CD8-positive, alpha-beta memory T cell (primary cell): ENCODE measurements around the gene XG. TPM values are rescaled to one million over a fixed set of nuclear protein-coding genes. Genes with fewer than 3 reads are reported as not detected.
"Not testable (repeated sequence)": the region's sequence is repeated elsewhere in the genome, so short reads cannot be mapped to it uniquely, and the experiment has no call there.

ENCODE experiments used
- CTCF ChIA-PET: fragments of 350-600 bp; sonication (Branson Sonifier 250); formaldehyde crosslinking; loops from one replicate; lab custom pipeline; 2021; ENCODE audit warnings: antibody characterized with exemption; lab: Charles Lee
- POLR2A ChIA-PET: fragments of 350-600 bp; sonication (Branson Sonifier 250); formaldehyde crosslinking; loops from one replicate; lab custom pipeline; 2021; ENCODE audit warnings: antibody characterized with exemption; lab: Charles Lee
- DNase-seq, 5 donors: peaks; one replicate each; pipeline versions ENCODE4 v3.0.0 to v3.0.0-alpha.2; 2020 to 2022; ENCODE audit warnings: mixed read lengths in 1 of 5
- H3K27ac ChIP-seq: one replicate; pipeline ENCODE4 v1.7.0; 2013; ENCODE audit warnings: low read depth, mild to moderate bottlenecking, low read length, moderate library complexity
- H3K27me3 ChIP-seq: 2 replicates; pipeline ENCODE4 v1.7.0; 2013; ENCODE audit warnings: low read length, mild to moderate bottlenecking; ENCODE audit not compliant: insufficient read depth, poor library complexity, severe bottlenecking
- H3K36me3 ChIP-seq: 2 replicates; pipeline ENCODE4 v1.7.0; 2013; ENCODE audit warnings: mild to moderate bottlenecking, low read length, moderate library complexity; ENCODE audit not compliant: insufficient read depth
- H3K4me1 ChIP-seq: 2 replicates; pipeline ENCODE4 v1.7.0; 2013; ENCODE audit warnings: mild to moderate bottlenecking, low read length, moderate library complexity; ENCODE audit not compliant: insufficient read depth
- H3K4me3 ChIP-seq: 2 replicates; pipeline ENCODE4 v1.7.0; 2013; ENCODE audit warnings: mild to moderate bottlenecking, low read length
- H3K9me3 ChIP-seq: 2 replicates; pipeline ENCODE4 v1.7.0; 2013; ENCODE audit warnings: mild to moderate bottlenecking, low read length
- H3K27ac Mint-ChIP-seq, 8 donors: one replicate each; pipeline ENCODE4 v1.8.0; 2020 to 2021; ENCODE audit warnings: mixed read lengths in 8 of 8, mild to moderate bottlenecking in 6 of 8, inconsistent platforms in 3 of 8, moderate library complexity in 3 of 8
- H3K27me3 Mint-ChIP-seq, 2 donors: one replicate each; pipeline ENCODE4 v1.8.0; 2020 to 2021; ENCODE audit warnings: mixed read lengths in 2 of 2, mild to moderate bottlenecking in 1 of 2, moderate library complexity in 1 of 2
- H3K36me3 Mint-ChIP-seq, 3 donors: one replicate each; pipeline ENCODE4 v1.8.0; 2020 to 2021; ENCODE audit warnings: mixed read lengths in 3 of 3, inconsistent platforms in 1 of 3, mild to moderate bottlenecking in 1 of 3
- H3K4me1 Mint-ChIP-seq, 3 donors: one replicate each; pipeline ENCODE4 v1.8.0; 2020 to 2021; ENCODE audit warnings: mixed read lengths in 3 of 3, inconsistent platforms in 1 of 3, mild to moderate bottlenecking in 1 of 3
- H3K4me3 Mint-ChIP-seq, 7 donors: one replicate each; pipeline ENCODE4 v1.8.0; 2020 to 2021; ENCODE audit warnings: mixed read lengths in 7 of 7, mild to moderate bottlenecking in 6 of 7, moderate library complexity in 4 of 7, inconsistent platforms in 2 of 7
- H3K9me3 Mint-ChIP-seq, 5 donors: one replicate each; pipeline ENCODE4 v1.8.0; 2020 to 2022; ENCODE audit warnings: mixed read lengths in 5 of 5, mild to moderate bottlenecking in 3 of 5, moderate library complexity in 2 of 5, inconsistent platforms in 1 of 5
- polyA plus RNA-seq: library from polyadenylated mRNA; unstranded; fragments of 300-500 nt; fragmentation: Illumina TruSeq; gene quantifications from one replicate; pipeline ENCODE4 v1.2.3, GENCODE V29; 2021
- total RNA-seq, 2 experiments: library from RNA; stranded (reverse); gene quantifications; one replicate each; pipeline ENCODE4 v1.2.3, GENCODE V29; 2021

XG gene
- total and polyA plus RNA-seq, 3 experiments from 2014 or later = not detected

DNA sequence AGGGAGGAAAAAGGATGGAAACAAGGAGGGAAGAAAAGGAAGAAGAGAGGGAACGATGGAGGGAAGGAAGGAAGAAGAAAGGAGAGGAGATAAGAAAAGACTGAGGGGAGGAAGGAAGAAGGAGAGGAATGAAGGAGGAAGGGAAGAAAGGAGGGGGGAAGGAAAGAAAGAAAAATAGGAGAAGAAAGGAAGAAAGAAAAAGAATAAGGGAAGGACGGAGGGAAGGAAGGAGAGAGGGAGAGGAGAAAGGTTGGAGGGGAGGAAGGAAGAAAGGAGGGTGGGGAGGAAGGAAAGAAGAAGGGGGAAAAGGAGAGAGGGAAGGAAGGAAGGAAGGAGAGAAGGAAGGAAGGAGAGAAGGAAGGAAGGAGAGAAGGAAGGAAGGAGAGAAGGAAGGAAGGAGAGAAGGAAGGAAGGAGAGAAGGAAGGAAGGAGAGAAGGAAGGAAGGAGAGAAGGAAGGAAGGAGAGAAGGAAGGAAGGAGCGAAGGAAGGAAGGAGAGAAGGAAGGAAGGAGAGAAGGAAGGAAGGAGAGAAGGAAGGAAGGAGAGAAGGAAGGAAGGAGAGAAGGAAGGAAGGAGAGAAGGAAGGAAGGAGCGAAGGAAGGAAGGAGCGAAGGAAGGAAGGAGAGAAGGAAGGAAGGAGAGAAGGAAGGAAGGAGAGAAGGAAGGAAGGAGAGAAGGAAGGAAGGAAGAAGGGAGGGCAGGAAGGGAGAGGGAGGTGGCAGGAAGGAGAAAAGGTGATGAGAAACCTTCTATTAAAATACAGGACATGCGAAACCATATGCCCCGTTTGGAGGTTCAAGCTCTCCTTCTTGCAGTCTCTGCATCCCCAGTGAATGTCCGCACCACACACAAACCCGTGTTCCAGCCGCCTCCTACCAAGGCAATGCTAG lies 21.6 kb downstream of the XG start:
- H3K27ac ChIP-seq, H3K4me1 Mint-ChIP-seq, H3K9me3 ChIP-seq, H3K36me3 ChIP-seq, H3K4me1 ChIP-seq, H3K27ac Mint-ChIP-seq, POLR2A ChIA-PET, H3K27me3 ChIP-seq, H3K4me3 Mint-ChIP-seq, H3K4me3 ChIP-seq, DNase-seq, CTCF ChIA-PET: not testable (repeated sequence)
- Mint-ChIP-seq H3K9me3 (peaks cover 0 to 14% (median 9%) of the 10 kb centered on the region in 5 donors), H3K36me3 (peaks cover 0 to 19% (median 3%) of the 10 kb centered on the region in 3 donors), H3K27me3 (peaks cover 13 to 50% of the 10 kb centered on the region in 2 donors)

DNA sequence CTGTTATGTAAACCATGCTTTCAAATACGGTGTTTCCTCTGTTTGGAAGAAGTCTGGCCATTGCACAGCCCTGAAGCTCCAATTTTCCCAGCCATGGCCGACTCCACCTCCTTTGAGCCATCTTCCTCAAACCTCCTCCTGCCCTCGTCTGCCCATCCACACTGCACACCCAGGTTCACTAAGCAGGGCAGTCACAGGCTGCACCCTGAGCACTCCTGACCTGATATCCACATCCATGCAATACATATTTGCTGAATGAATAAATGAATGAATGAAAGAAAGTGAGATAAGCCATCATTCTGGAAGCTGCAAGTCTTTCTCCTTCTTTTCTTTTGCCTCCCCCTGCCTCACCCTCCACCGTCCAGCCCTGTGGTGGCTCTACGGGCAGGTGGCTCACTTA lies 22.2 kb downstream of the XG start:
- CTCF ChIA-PET = no interaction called here
- Mint-ChIP-seq H3K4me1 (no peaks in the 10 kb centered on the region), H3K27me3 (peaks cover 11 to 45% of the 10 kb centered on the region in 2 donors)

DNA sequence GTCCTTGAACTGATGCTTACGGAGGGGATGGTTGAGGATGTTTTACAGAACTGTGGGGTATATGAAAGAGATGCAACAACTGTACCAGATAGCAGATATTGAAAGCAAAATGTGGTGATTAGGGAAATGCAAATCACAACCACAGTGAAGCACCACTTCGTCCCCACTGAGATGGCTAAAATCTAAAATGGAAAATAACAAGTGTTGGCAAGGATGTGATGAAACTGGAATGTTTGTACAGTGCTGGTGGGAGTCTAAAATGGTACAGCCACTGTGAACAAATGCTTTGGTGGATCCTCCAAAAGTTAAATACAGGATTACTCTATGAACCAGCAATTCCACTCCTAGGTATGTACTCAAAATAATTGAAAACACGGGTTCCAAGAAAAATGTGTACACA lies 22.9 kb downstream of the XG start:
- CTCF ChIA-PET = no interaction called here

More for the DNA sequence above, 22.2 kb downstream of the XG start:
- H3K9me3 Mint-ChIP-seq = peaks cover 0 to 12% (median 9%) of the 10 kb centered on the region in 5 donors
- DNase-seq = no peak
- Histone ChIP-seq H3K36me3 (no peaks in the 10 kb centered on the region), H3K4me1 (no peaks in the 10 kb centered on the region), H3K27me3 (no peaks in the 10 kb centered on the region), H3K4me3 (no peak overlapping the region), H3K27ac (no peak overlapping the region), H3K9me3 (no peaks in the 10 kb centered on the region)
- H3K4me3 Mint-ChIP-seq = no peak overlapping the region
- POLR2A ChIA-PET = no interaction called here
- peaks cover 0 to 16% (median 3%) of the 10 kb centered on the region in 3 donors for H3K36me3 Mint-ChIP-seq
- no peak overlapping the region for H3K27ac Mint-ChIP-seq

DNA sequence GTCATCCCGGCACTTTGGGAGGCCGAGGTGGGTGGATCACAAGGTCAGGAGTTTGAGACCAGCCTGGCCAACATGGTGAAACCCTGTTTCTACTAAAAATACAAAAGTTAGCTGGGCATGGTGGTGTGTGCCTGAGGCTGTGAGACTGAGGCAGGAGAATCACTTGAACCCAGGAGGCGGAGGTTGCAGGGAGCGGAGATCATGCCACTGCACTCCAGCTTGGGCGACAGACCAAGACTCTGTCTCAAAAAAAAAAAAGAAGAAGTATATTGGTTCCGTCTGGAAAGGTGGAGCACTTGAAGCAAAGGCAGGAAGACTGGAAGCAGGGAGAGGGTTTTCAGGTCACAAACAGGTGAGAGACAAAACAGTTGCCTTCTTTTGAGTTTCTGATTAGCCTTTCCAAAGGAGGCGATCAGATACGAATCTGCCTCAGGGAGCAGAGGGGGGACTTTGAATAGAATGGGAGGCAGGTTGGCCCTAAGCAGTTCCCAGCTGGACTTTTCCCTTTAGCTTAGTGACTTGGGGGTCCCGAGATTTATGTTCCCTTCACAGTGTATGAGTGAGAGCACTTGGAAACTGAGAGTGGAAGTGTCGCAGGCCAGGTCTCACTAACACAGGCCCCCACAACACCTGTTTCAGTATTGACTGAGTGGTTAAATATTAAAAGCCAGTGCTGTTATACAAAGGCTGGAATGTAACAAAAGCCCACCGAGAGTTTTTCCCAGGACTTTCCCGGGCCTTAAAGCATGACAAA lies 28.8 kb downstream of the XG start:
- Mint-ChIP-seq H3K4me3 (peak overlapping the region in 1 of 7 donors; percentile 67), H3K27ac (peak overlapping the region in 1 of 8 donors; percentile 33), H3K4me1 (peaks cover 4 to 12% (median 7%) of the 10 kb centered on the region in 3 donors)
- H3K4me1 ChIP-seq, H3K36me3 ChIP-seq, H3K27me3 Mint-ChIP-seq, H3K27me3 ChIP-seq, H3K27ac ChIP-seq, DNase-seq, CTCF ChIA-PET, POLR2A ChIA-PET, H3K36me3 Mint-ChIP-seq, H3K9me3 ChIP-seq, H3K4me3 ChIP-seq, H3K9me3 Mint-ChIP-seq: not testable (repeated sequence)

More for the DNA sequence above, 22.9 kb downstream of the XG start:
- no peaks in the 10 kb centered on the region for H3K4me1 ChIP-seq
- H3K4me3 Mint-ChIP-seq = no peak overlapping the region
- H3K4me3 ChIP-seq = no peak overlapping the region
- peaks cover 0 to 11% (median 3%) of the 10 kb centered on the region in 3 donors for H3K36me3 Mint-ChIP-seq
- POLR2A ChIA-PET = no interaction called here
- no peaks in the 10 kb centered on the region for H3K4me1 Mint-ChIP-seq
- no peaks in the 10 kb centered on the region for H3K27me3 ChIP-seq
- no peaks in the 10 kb centered on the region for H3K9me3 ChIP-seq
- H3K27ac Mint-ChIP-seq = no peak overlapping the region
- H3K27ac ChIP-seq = no peak overlapping the region
- DNase-seq = no peak
- peaks cover 0 to 12% (median 9%) of the 10 kb centered on the region in 5 donors for H3K9me3 Mint-ChIP-seq
- H3K36me3 ChIP-seq = no peaks in the 10 kb centered on the region
- peaks cover 11 to 38% of the 10 kb centered on the region in 2 donors for H3K27me3 Mint-ChIP-seq

DNA sequence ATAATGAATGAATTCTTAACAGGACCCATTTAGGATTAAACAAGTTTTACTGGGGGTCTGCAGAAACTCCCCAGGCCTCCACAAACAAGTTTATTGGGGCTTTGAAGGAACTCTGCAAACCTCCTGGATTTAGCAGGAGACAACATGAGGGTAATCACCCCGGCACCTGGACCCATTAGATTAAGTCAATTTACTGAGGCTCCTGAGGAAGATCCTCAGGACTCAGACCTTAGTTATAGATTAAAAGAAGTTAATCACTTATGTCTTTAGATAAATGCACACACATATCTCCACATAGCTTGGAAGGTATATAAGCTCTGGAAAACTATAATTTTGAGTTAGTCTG lies 29.4 kb downstream of the XG start:
- H3K4me3 ChIP-seq = no peak overlapping the region
- Mint-ChIP-seq H3K27me3 (peaks cover 0 to 4% of the 10 kb centered on the region in 2 donors), H3K36me3 (peaks cover 0 to 5% (median 3%) of the 10 kb centered on the region in 3 donors), H3K4me1 (peaks cover 4 to 12% (median 7%) of the 10 kb centered on the region in 3 donors), H3K9me3 (no peaks in the 10 kb centered on the region), H3K27ac (no peak overlapping the region), H3K4me3 (peak overlapping the region in 1 of 7 donors; percentile 27)
- H3K27ac ChIP-seq = no peak overlapping the region
- CTCF ChIA-PET = no interaction called here
- POLR2A ChIA-PET = no interaction called here
- H3K4me1 ChIP-seq = no peaks in the 10 kb centered on the region
- no peaks in the 10 kb centered on the region for H3K9me3 ChIP-seq
- no peaks in the 10 kb centered on the region for H3K36me3 ChIP-seq
- no peak for DNase-seq
- H3K27me3 ChIP-seq = no peaks in the 10 kb centered on the region

DNA sequence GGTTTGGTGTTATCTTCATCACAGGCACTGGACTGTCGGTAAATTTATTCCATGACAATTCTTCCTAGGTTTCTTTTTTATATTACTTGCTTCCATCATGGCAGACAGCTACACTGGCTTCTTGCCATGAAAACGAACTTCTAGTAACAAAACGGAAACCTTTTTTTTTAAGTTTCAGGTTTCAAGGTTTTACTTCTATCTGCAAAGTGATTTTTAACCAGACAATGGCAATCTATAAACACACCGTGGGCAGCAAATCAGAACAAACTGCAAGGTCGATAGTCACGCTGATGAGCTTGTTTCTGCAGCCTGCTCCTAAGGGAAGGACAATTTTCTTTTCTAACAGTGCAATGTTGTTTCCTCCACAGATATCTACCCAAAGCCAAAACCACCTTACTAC lies 29.9 kb downstream of the XG start:
- Mint-ChIP-seq H3K27me3 (peaks cover 0 to 4% of the 10 kb centered on the region in 2 donors), H3K27ac (peak overlapping the region in 1 of 8 donors; percentile 86)
- no peak overlapping the region for H3K4me3 ChIP-seq

DNA sequence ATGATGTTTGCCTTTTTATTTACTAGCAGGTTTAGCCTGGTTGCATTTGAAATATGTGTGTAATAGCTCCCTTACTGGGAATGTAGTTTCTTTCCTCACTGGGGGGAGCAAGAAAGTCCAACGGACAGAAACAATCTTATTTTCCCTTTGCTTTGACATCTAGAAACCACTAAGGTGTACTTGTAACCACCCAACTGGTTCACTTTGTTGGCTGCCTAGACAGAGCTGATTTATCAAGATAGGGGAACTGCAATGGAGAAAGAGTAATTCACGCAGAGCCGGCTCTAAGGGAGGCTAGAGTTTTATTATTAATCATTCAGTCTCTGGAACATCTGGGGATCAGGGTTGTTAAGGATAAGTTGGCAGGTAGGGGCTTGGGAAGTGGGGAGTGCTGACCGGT lies 30.3 kb downstream of the XG start:
- peaks cover 4 to 12% (median 7%) of the 10 kb centered on the region in 3 donors for H3K4me1 Mint-ChIP-seq
- no peaks in the 10 kb centered on the region for H3K4me1 ChIP-seq
- no peaks in the 10 kb centered on the region for H3K9me3 ChIP-seq
- H3K27ac Mint-ChIP-seq = no peak overlapping the region
- no peaks in the 10 kb centered on the region for H3K27me3 ChIP-seq
- H3K36me3 Mint-ChIP-seq = peaks cover 0 to 4% (median 3%) of the 10 kb centered on the region in 3 donors
- H3K36me3 ChIP-seq = no peaks in the 10 kb centered on the region
- POLR2A ChIA-PET = no interaction called here
- CTCF ChIA-PET = no interaction called here
- H3K4me3 ChIP-seq = no peak overlapping the region
- no peak for DNase-seq
- peaks cover 0 to 4% of the 10 kb centered on the region in 2 donors for H3K27me3 Mint-ChIP-seq
- H3K9me3 Mint-ChIP-seq = no peaks in the 10 kb centered on the region
- H3K4me3 Mint-ChIP-seq = peak overlapping the region in 1 of 7 donors; percentile 34
- no peak overlapping the region for H3K27ac ChIP-seq

More for the DNA sequence above, 29.9 kb downstream of the XG start:
- no peaks in the 10 kb centered on the region for H3K36me3 ChIP-seq
- H3K4me3 Mint-ChIP-seq = peak overlapping the region in 1 of 7 donors; percentile 34
- H3K36me3 Mint-ChIP-seq = peaks cover 0 to 5% (median 3%) of the 10 kb centered on the region in 3 donors
- ChIA-PET CTCF (no interaction called here), POLR2A (no interaction called here)
- H3K4me1 Mint-ChIP-seq = peaks cover 4 to 12% (median 7%) of the 10 kb centered on the region in 3 donors
- H3K27ac ChIP-seq = no peak overlapping the region
- no peaks in the 10 kb centered on the region for H3K4me1 ChIP-seq
- no peaks in the 10 kb centered on the region for H3K27me3 ChIP-seq
- no peak for DNase-seq
- no peaks in the 10 kb centered on the region for H3K9me3 Mint-ChIP-seq
- H3K9me3 ChIP-seq = no peaks in the 10 kb centered on the region

DNA sequence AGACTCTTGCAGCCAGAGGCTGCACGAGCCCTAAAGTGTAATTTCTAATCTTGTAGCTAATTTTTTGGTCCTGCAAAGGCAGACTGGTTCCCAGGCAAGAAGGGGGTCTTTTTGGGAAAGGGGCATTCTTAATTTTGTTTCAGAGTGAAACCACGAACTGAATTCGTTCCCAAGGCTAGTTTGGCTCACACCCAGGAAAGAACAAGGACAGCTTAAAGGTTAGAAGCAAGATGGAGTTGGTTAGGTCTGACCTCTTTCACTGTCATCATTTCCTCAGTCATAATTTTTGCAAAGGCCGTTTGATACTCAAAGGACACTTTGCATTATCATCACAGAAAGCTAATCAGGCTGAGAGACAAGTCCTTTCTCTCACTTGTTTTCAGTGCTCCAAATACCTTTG lies 30.9 kb downstream of the XG start:
- CTCF ChIA-PET = no interaction called here
- POLR2A ChIA-PET = no interaction called here

More for the DNA sequence above, 30.9 kb downstream of the XG start:
- Mint-ChIP-seq H3K4me1 (peaks cover 4 to 12% (median 7%) of the 10 kb centered on the region in 3 donors), H3K9me3 (no peaks in the 10 kb centered on the region), H3K4me3 (no peak overlapping the region), H3K36me3 (peaks cover 0 to 4% (median 3%) of the 10 kb centered on the region in 3 donors), H3K27ac (no peak overlapping the region), H3K27me3 (peaks cover 0 to 4% of the 10 kb centered on the region in 2 donors)
- no peaks in the 10 kb centered on the region for H3K36me3 ChIP-seq
- no peak overlapping the region for H3K27ac ChIP-seq
- no peak for DNase-seq
- H3K9me3 ChIP-seq = no peaks in the 10 kb centered on the region
- H3K4me3 ChIP-seq = no peak overlapping the region
- H3K27me3 ChIP-seq = no peaks in the 10 kb centered on the region
- no peaks in the 10 kb centered on the region for H3K4me1 ChIP-seq
